ENCODE results near the gene PPP1R1C.

Gene PPP1R1C

DNA sequence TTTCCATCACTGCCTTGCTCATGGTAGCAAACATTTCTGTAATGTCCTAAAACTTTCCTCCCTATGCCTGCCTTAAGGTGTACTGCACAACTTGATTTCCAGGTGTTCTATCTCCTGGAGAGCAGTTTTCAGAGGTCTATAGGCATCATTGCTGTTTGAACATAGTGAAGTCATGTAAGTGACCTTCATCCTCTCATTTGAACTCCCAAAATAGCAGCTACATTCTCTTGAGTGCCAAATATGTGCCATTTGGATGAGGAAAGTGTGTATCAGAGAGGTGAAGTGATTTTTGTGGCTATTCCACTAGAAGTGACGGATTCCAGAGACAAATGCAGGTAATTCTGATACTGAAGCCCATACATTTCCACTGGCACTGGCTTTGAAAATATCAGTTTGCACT lies 3.4 kb downstream of the PPP1R1C start:
- no peak for TF ChIP-seq SIN3A (IDR thresholded peaks at IDR 0.05; ENCODE audit: borderline replicate concordance, insufficient read depth, low read length)
- no peak for TF ChIP-seq FOXP2 (optimal IDR thresholded peaks at IDR 0.05; ENCODE audit: borderline replicate concordance, extremely low read depth, extremely low read length, insufficient read depth)
- TF ChIP-seq, protein P1, sequence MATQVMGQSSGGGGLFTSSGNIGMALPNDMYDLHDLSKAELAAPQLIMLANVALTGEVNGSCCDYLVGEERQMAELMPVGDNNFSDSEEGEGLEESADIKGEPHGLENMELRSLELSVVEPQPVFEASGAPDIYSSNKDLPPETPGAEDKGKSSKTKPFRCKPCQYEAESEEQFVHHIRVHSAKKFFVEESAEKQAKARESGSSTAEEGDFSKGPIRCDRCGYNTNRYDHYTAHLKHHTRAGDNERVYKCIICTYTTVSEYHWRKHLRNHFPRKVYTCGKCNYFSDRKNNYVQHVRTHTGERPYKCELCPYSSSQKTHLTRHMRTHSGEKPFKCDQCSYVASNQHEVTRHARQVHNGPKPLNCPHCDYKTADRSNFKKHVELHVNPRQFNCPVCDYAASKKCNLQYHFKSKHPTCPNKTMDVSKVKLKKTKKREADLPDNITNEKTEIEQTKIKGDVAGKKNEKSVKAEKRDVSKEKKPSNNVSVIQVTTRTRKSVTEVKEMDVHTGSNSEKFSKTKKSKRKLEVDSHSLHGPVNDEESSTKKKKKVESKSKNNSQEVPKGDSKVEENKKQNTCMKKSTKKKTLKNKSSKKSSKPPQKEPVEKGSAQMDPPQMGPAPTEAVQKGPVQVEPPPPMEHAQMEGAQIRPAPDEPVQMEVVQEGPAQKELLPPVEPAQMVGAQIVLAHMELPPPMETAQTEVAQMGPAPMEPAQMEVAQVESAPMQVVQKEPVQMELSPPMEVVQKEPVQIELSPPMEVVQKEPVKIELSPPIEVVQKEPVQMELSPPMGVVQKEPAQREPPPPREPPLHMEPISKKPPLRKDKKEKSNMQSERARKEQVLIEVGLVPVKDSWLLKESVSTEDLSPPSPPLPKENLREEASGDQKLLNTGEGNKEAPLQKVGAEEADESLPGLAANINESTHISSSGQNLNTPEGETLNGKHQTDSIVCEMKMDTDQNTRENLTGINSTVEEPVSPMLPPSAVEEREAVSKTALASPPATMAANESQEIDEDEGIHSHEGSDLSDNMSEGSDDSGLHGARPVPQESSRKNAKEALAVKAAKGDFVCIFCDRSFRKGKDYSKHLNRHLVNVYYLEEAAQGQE (IDR thresholded peaks at IDR 0.05; ENCODE audit: insufficient read depth in 1 of 2, low read depth in 2 of 2, low read length in 2 of 2): no peak
- no peak for TF ChIP-seq TAF1 (IDR thresholded peaks at IDR 0.05; ENCODE audit: borderline replicate concordance, insufficient read depth, low read length)
- TF ChIP-seq POLR2AphosphoS5 (IDR thresholded peaks at IDR 0.05; ENCODE audit: low read depth, low read length): no peak

DNA sequence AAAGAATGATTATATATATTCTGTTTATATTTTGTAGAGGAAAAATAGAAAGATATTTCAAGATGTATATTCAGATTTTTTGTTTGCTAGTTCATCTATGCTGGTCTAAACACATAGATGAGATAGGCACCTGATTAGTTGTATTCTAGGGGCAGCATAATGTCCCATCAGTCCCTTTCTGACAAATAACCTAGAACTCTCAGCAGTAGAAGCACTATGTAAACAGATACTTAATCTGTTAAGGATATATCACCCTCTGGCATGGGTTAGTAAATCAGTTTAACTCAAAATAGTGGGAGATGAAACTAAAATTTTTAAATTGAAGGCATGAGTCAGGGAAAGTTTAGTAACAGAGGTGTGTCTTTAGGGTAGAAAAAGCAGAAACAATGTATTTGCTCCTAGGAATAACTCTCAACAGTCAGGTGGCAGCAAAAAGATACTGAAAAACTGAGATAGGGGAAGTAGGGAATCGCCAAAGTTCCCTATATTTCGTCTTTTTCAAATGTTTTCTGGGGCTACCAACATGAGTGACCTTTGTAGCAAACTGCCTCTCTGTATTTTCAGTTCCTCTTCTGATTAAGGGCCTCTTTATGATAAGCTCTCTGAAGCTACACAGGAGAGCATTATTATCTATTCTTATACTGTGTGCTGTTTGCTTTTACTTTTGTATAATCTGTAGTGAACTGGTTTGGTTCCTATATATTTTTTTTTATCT lies 5.7 kb downstream of the PPP1R1C start:
- TF ChIP-seq, protein P1 (IDR thresholded peaks at IDR 0.05; ENCODE audit: insufficient read depth in 1 of 2, low read depth in 2 of 2, low read length in 2 of 2): no peak

DNA sequence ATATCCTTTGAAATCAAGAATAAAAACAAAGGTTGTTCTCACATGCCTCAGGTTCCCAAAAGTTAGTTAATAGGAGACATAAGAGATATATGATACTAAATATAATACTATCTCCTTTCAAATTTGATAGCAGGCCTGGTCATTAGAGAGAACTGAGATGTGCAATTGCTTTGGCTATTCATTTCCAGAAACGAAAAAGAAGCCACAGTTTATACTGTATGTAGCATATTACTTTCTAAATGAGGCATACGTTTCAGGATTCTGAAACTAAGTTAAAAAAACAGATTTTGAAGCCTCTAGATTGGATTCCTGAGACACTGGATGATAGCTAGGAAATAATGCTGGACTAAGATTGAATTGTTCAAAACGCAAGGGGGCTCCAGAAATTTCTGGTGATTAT lies 7.1 kb downstream of the PPP1R1C start:
- TF ChIP-seq POLR2AphosphoS5 (IDR thresholded peaks at IDR 0.05; ENCODE audit: low read depth, low read length): no peak
- no peak for TF ChIP-seq SIN3A (IDR thresholded peaks at IDR 0.05; ENCODE audit: borderline replicate concordance, insufficient read depth, low read length)
- TF ChIP-seq FOXP2 (optimal IDR thresholded peaks at IDR 0.05; ENCODE audit: borderline replicate concordance, extremely low read depth, extremely low read length, insufficient read depth): no peak
- TF ChIP-seq, protein P1 (IDR thresholded peaks at IDR 0.05; ENCODE audit: insufficient read depth in 1 of 2, low read depth in 2 of 2, low read length in 2 of 2): no peak
- no peak for TF ChIP-seq TAF1 (IDR thresholded peaks at IDR 0.05; ENCODE audit: borderline replicate concordance, insufficient read depth, low read length)

DNA sequence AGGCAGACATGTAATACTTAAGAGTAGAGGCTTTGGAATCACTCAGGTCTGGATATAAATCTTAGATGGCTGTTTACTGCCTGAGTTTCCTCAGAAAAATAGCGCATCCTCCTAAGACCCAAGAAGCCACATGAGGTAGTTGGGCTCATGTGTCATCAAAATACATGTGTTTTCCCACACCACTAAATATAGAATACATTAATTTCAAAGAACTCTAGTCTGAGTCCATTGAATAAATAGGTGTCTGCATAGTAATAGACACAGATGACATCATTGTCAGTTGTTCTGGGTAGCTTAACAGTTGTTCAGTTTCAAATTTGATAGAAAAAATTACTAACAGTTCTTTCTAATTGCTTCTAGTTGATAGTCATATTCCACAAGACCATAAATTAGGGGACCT lies 9.6 kb downstream of the PPP1R1C start:
- TF ChIP-seq SIN3A (IDR thresholded peaks at IDR 0.05; ENCODE audit: borderline replicate concordance, insufficient read depth, low read length) (no peak), FOXP2 (optimal IDR thresholded peaks at IDR 0.05; ENCODE audit: borderline replicate concordance, extremely low read depth, extremely low read length, insufficient read depth) (no peak), TAF1 (IDR thresholded peaks at IDR 0.05; ENCODE audit: borderline replicate concordance, insufficient read depth, low read length) (no peak), POLR2AphosphoS5 (IDR thresholded peaks at IDR 0.05; ENCODE audit: low read depth, low read length) (no peak)
- TF ChIP-seq, protein P1 (IDR thresholded peaks at IDR 0.05; ENCODE audit: insufficient read depth in 1 of 2, low read depth in 2 of 2, low read length in 2 of 2): no peak

All from PFSK-1 (cell line).